Tibial nerve (tissue), 4 donors: ENCODE measurements around the gene RGS6. TPM values are rescaled to one million over a fixed set of nuclear protein-coding genes. Genes with fewer than 3 reads are reported as not detected.
A peak's percentile ranks its signal among the peaks of the same experiment; 100 is the strongest.

Source experiments
- DNase-seq, 2 donors: peaks; one replicate each; pipeline ENCODE4 v3.0.0-alpha.2; 2019; ENCODE audit warnings: low spot score in 2 of 2
- H3K27ac ChIP-seq, 4 donors: fragments of 200-600 bp; sonication (generic) in 3 of 4; one replicate each; pipeline ENCODE4 v1.5.1; 2017 to 2019; ENCODE audit warnings: mild to moderate bottlenecking in 1 of 4
- H3K27me3 ChIP-seq, 2 donors: fragments of 200-600 bp; sonication (generic) in 1 of 2; one replicate each; pipeline versions ENCODE4 v1.5.1 to v1.6.0; 2017 to 2019
- H3K36me3 ChIP-seq, 3 donors: fragments of 200-600 bp; sonication (generic); one replicate each; pipeline ENCODE4 v1.5.1; 2018 to 2019
- H3K4me1 ChIP-seq, 4 donors: fragments of 200-600 bp; sonication (generic) in 3 of 4; one replicate each; pipeline ENCODE4 v1.5.1; 2017 to 2019
- H3K4me3 ChIP-seq, 4 donors: fragments of 200-600 bp; sonication (generic) in 3 of 4; one replicate each; pipeline ENCODE4 v1.5.1; 2017 to 2019; ENCODE audit warnings: mild to moderate bottlenecking in 1 of 4, moderate library complexity in 1 of 4
- H3K9me3 ChIP-seq, 4 donors: fragments of 200-600 bp; sonication (generic) in 3 of 4; one replicate each; pipeline ENCODE4 v1.5.1; 2017 to 2019
- CTCF ChIP-seq, 5 experiments: fragments of 200-600 bp in 3 of 5; fragments of 450-650 bp in 2 of 5; sonication (generic) in 3 of 5; IDR thresholded peaks; one replicate each; pipeline ENCODE4 v1.5.1; 2016 to 2019; ENCODE audit warnings: antibody characterized with exemption in 5 of 5, mild to moderate bottlenecking in 3 of 5, moderate library complexity in 2 of 5
- EP300 ChIP-seq, 2 donors: sonication (generic); formaldehyde crosslinking; IDR thresholded peaks; one replicate each; pipeline ENCODE4 v1.6.1; 2017; ENCODE audit warnings: antibody characterized with exemption in 2 of 2, mild to moderate bottlenecking in 1 of 2
- POLR2A ChIP-seq, 2 donors: fragments of 450-650 bp; IDR thresholded peaks; one replicate each; pipeline ENCODE4 v1.6.1; 2017; ENCODE audit warnings: antibody characterized with exemption in 2 of 2, mild to moderate bottlenecking in 2 of 2, moderate library complexity in 2 of 2
- WGBS, 2 donors: methylation state at CpG; one replicate each; pipeline ENCODE4 v1.1.5; 2018; 5-methylcytosine and 5-hydroxymethylcytosine counted together
- total RNA-seq, 4 donors: library from RNA; depleted of rRNA; stranded (reverse); fragments of >200 nt; gene quantifications; one replicate each; pipeline ENCODE4 v1.1.0, GENCODE V29; 2016

Gene RGS6
- total RNA-seq, 4 donors from 2014 or later: 43.5 to 67.2 (median 54.7) TPM

- Histone ChIP-seq H3K36me3 (no peaks in the 10 kb centered on the region), H3K4me3 (no peak overlapping the region), H3K4me1 (no peaks in the 10 kb centered on the region), H3K27ac (no peak overlapping the region), H3K27me3 (no peaks in the 10 kb centered on the region), H3K9me3 (no peaks in the 10 kb centered on the region)
- no peak for DNase-seq
- WGBS, 2 donors: 82 to 83% methylated on average over 11 of the region's 11 CpGs
- no peak for TF ChIP-seq EP300 (IDR thresholded peaks at IDR 0.05)
- no peak for TF ChIP-seq CTCF (IDR thresholded peaks at IDR 0.05)
- no peak for TF ChIP-seq POLR2A (IDR thresholded peaks at IDR 0.05)
Measured at GRCh38 chr14:72173038-72173720, 240.9 kb downstream of the RGS6 start.

- Histone ChIP-seq H3K4me3 (no peak overlapping the region), H3K27me3 (no peaks in the 10 kb centered on the region), H3K27ac (no peak overlapping the region), H3K36me3 (no peaks in the 10 kb centered on the region), H3K4me1 (no peaks in the 10 kb centered on the region), H3K9me3 (peaks cover 0 to 10% (median 0%) of the 10 kb centered on the region in 4 donors)
- TF ChIP-seq CTCF (IDR thresholded peaks at IDR 0.05): no peak
- no peak for TF ChIP-seq EP300 (IDR thresholded peaks at IDR 0.05)
- no peak for TF ChIP-seq POLR2A (IDR thresholded peaks at IDR 0.05)
- 67 to 81% methylated on average over 1 of the region's 1 CpG for WGBS, 2 donors
- DNase-seq: no peak
Measured at GRCh38 chr14:72177251-72177650, 245.0 kb downstream of the RGS6 start.

GRCh38 chr14:72178517-72178916 is 246.3 kb downstream of the RGS6 start:
- WGBS, 2 donors: 58 to 70% methylated on average over 3 of the region's 3 CpGs
- H3K27me3 ChIP-seq: no peaks in the 10 kb centered on the region
- peaks cover 0 to 10% (median 0%) of the 10 kb centered on the region in 4 donors for H3K9me3 ChIP-seq
- no peak overlapping the region for H3K4me3 ChIP-seq
- no peak overlapping the region for H3K27ac ChIP-seq
- TF ChIP-seq POLR2A (IDR thresholded peaks at IDR 0.05) (no peak), EP300 (IDR thresholded peaks at IDR 0.05) (no peak), CTCF (IDR thresholded peaks at IDR 0.05) (no peak)
- no peak for DNase-seq
- no peaks in the 10 kb centered on the region for H3K36me3 ChIP-seq
- H3K4me1 ChIP-seq: no peaks in the 10 kb centered on the region

- TF ChIP-seq POLR2A (IDR thresholded peaks at IDR 0.05) (no peak), CTCF (IDR thresholded peaks at IDR 0.05) (no peak), EP300 (IDR thresholded peaks at IDR 0.05) (no peak)
- Histone ChIP-seq H3K27ac (no peak overlapping the region), H3K36me3 (no peaks in the 10 kb centered on the region), H3K4me3 (no peak overlapping the region), H3K4me1 (peaks cover 0 to 21% (median 1%) of the 10 kb centered on the region in 4 donors), H3K9me3 (peaks cover 0 to 10% (median 0%) of the 10 kb centered on the region in 4 donors), H3K27me3 (no peaks in the 10 kb centered on the region)
- 61 to 66% methylated on average over 4 of the region's 4 CpGs for WGBS, 2 donors
- DNase-seq: no peak
Measured at GRCh38 chr14:72182708-72183432, 250.6 kb downstream of the RGS6 start.

GRCh38 chr14:72183631-72184030 is 251.4 kb downstream of the RGS6 start:
- H3K36me3 ChIP-seq: no peaks in the 10 kb centered on the region
- no peaks in the 10 kb centered on the region for H3K27me3 ChIP-seq
- H3K4me1 ChIP-seq: peaks cover 0 to 21% (median 1%) of the 10 kb centered on the region in 4 donors
- TF ChIP-seq POLR2A (IDR thresholded peaks at IDR 0.05): no peak
- no peak for TF ChIP-seq CTCF (IDR thresholded peaks at IDR 0.05)
- TF ChIP-seq EP300 (IDR thresholded peaks at IDR 0.05): no peak
- H3K27ac ChIP-seq: peak overlapping the region in 1 of 4 donors; percentile 5
- 54 to 64% methylated on average over 2 of the region's 2 CpGs for WGBS, 2 donors
- H3K4me3 ChIP-seq: no peak overlapping the region
- no peak for DNase-seq
- peaks cover 0 to 10% (median 0%) of the 10 kb centered on the region in 4 donors for H3K9me3 ChIP-seq
